T-helper 1 cell (primary cell): ENCODE data around the gene SH3GL1.
A peak's percentile ranks its signal among the peaks of the same experiment; 100 is the strongest.

Source experiments
- DNase-seq, 5 donors: peaks; one replicate each; pipeline ENCODE4 v3.0.0-alpha.2; 2012 to 2020

SH3GL1 gene

DNA sequence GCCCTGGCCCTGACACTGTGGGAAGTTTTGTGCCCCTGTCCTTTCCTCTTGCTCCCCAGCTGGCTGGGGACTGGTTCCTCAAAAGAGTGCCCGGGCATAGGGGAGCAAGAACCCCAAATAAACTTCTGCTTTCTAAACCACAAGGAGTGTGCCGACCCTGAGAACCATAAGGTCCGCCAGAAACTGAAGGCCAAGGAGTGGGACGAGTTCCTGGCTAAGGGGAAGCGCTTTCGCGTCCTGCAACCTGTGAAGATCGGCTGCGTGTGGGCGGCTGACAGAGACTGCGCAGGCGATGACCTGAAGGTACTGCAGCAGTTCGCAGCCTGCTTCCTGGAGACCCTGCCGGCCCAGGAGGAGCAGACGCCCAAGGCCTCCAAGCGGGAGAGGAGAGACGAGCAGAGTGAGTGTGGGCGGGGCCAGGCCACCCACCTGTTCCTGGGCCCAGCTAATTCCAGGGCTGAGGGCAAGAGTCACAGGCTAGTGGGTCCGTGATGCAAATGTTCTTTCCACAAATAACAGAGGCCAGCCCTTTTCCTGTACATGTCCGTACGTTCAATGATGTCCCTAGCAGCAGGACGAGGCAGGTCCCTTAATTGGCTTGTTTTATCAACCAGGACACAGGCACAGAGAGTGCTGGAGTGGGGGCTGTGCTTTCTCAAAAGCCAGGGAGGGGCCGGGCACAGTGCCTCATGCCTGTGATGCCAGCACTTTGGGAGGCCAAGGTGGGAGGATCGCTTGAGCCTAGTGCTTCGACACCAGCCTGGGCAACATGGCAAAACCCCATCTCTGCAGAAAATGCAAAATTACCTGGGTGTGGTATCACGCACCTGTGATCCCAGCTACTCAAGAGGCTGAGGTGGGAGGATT is 31.7 kb upstream of the SH3GL1 start:
- DNase-seq: no peak

DNA sequence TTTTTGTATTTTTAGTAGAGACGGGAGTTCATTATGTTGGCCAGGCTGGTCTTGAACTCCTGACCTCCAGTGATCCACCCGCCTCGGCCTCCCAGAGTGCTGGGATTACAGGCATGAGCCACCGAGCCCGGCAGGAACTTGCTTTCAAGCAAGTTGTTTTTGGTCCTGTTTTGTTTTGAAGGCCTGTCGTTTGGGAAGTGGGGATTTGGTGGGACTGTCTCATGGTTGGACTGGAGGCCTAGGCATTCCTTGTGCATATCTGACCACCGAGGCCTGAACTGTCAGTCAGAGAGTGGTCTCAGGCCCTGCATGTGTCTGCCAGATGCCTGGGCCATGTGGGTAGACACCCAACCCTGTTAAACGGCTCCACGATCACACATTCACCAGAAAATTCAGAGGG is 30.9 kb upstream of the SH3GL1 start:
- no peak for DNase-seq

DNA sequence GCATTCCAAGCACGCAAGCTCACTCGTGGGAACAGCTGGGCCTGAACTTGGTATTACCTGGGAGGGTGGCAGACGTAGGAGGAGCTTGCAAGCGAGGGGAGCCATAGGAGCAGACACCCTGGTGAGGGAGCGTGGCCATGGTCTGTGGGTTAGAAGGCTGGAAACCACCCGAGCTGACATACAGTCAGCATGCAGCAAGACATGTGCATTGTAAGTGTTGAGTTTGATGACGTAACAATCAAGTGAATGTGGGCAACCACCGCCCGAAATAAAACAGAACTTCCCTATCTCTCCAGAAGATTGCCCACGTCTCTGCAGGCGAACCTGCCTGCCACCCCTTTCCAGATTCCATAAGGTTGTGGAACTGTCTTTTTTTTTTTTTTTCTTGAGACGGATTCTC is 30.4 kb upstream of the SH3GL1 start:
- no peak for DNase-seq

DNA sequence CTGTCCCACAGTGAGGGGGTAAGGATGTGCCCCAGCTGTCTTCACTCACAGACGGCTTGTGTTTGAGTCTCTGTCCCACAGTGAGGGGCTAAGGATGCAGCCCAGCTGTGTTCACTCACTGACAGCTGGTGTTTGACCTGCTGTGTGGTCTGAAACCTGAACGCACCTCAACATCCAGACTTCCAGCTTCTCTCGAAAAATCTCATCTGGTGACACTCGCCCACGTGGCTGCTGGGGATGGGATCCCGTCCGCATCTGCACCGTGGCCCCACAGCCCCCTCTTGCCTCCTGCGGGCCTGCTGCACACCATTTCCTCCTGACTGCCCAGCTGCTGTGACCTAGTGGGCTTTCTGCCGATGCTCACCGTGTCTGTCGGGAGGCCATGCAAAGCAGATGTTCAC is 29.4 kb upstream of the SH3GL1 start:
- no peak for DNase-seq

DNA sequence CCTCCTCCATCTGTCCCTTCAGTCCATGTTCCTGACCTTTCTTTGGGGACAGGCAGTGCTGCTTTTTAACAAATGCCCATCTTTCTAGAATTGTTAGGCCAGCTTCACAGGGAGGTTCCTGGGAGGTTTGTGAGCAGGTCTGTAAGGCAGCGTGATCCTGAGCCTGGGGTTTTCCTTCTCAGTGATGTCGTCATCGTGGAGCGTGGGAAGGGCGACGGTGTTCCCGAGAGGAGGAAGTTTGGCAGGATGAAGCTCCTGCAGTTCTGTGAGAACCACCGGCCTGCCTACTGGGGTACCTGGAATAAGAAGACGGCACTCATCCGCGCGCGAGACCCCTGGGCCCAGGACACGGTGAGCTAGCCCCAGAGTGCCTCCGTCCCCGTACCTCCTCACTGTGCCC is 28.9 kb upstream of the SH3GL1 start:
- no peak for DNase-seq

DNA sequence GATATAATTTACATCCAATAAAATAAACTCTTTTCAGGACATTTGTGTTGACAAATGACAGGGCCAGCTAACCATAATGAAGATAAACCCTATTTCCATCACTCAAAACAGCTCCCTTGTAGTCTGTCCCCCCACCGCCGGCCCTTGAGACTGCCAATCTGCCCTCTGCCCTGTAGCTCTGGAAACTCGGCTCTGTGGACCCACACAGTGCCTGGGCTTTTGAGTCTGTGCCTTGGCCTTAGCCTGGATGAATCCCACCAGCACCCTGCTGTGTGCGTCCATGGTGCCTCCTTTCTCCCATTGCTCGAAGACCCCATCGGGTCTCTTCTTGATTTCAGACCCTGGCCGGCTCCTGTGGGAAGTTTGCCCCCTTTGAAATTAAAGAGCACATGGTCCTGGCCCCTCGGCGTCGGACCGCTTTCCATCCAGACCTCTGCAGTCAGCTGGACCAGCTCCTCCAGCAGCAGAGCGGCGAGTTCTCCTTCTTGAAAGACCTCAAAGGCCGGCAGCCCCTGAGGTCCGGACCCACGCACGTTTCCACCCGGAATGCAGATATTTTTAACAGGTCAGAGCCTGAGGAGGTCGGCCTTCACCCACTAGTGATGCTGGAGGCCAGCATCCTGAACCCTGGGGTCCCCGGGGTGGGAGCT is 28.1 kb upstream of the SH3GL1 start:
- DNase-seq: no peak

DNA sequence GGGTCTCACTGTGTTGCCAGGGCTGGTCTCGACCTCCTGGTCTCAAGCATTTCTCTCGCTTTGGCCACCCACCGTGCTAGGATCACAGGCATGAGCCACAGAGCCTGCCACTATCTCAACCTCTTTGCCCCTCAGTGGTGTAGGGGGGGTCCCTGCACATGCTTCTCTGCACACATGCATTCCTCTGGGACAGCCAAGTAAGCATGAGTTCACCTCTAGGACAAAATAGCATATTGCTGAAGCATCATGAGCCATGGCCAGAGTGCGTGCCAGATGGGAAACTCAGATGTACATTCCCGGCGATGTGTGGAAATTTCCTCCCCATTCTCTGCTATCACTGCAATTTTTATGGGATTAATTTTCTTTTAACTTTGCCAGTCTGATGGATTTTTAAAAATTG is 25.2 kb upstream of the SH3GL1 start:
- DNase-seq: no peak

DNA sequence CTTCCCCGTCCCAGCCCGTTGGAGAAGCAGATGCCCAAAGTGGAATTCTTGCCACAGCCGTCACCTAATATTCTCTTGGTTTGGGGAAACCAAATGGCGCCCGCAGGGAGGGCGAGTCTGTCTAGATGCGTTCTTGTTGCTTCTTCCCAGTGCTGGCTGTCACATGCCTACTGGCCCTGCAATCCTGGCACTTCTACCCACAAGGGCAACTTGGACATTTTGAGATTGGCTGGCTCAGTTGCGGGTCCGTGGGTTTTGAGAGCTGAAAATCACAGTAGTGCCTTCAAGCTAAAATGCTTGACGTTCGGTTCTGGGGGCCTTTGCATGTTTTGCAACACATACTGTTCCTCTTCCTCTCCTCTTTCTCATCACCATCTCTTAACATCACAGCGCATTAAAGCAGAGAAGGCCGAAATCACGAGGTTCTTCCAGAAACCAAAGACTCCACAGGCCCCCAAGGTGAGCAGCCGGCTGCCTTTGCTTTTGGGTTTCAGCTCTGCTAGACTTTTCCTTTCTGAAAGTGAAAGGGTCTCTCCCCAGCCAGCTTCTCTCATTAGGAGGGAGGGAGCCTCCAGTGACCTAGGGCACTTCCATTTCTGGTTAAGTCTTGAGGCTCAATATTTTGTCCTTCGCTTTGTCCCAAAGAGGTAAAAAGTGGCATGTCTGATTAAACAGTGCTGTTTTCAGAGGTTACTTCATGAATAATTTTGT is 23.2 kb upstream of the SH3GL1 start:
- no peak for DNase-seq

DNA sequence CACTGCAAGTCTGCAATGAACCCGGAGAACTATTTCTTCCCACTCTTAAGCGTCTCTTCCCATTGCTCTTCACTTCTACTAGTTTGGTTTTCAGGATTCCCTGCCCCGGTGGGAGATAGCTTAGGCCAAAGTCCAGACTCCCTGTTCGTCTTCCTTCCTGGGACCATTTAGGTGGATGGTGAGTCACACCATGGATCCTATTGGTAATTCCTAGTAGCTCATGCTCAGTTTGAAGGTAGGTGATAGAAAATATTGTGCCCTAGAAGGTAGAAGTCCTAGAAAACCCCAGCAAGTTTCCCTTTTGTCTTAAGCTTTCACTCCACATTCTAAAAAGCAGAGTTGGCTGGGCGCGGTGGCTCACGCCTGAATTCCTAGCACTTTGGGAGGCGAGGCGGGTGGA is 15.9 kb upstream of the SH3GL1 start:
- no peak for DNase-seq

DNA sequence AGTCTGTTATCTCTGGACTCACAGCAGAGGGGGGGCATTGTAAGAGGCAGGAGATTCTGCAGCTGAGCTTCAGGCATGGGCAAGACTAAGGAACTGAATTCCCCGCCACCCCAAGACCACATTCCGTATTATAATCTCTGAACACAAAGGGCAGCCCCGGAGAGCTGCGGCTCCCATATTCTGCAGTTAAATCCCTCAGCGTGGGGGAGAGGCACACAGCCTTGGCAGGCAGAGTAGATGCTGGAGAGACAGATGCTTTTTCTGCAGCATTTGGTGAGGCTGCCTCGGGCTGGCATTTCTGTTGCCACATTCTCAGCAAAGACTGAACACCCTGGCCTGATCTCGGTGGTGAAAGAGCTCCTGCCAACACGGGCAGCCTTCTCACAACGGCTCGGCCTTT is 15.0 kb upstream of the SH3GL1 start:
- DNase-seq: no peak

DNA sequence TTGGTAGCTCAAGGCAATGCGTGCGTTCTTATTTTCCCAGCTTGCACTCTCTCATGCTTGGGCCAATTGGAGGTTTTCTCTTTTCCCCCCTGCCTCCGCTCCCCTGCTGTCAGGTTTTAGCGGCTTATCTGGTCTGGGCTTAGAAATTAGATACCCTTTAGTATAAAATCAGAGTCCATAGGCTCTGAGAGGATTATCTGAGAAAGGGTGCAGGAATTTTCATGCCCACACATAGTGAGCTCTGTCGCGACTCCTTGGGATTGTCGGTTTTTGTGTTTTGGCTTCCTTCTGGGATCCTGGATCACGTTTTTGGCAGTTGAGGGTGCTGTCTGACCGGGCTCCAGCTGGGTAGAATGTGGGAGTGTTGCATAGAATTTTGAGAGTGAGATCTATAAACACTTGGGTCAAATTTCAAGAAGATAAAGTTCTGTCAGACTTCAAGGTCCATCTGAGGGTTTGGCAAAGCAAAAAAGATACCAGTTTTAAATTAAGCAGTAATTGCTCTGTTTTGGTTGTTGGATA is 14.5 kb upstream of the SH3GL1 start:
- no peak for DNase-seq

DNA sequence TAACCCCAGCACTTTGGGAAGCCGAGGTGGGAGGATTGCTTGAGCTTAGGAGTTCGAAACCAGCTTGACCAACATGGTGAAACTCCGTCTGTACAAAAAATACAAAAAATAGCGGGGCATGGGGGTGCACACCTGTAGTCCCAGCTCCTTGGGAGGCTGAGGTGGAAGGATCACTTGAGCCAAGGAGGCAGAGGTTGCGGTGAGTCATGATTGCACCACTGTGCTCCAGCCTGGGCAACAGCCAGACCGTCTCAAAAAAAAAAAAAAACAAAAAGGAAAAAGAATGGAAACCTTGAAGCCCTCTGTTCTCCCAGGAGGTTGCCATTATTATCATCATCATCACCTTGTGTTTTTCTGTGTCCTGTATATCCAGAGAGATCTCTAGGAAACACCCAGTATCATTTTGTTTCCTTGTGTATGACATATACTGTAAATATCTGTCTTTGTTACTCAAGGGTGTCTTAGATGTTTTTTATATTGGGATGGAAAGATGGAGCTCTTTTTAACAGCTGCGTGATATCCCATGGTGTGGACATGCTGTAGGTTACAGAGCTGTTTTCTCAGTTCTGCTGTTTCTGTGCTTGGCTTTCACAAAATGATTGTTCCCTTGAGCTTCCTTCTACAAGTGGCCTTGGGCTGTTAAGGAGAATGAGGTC is 13.9 kb upstream of the SH3GL1 start:
- DNase-seq: no peak

DNA sequence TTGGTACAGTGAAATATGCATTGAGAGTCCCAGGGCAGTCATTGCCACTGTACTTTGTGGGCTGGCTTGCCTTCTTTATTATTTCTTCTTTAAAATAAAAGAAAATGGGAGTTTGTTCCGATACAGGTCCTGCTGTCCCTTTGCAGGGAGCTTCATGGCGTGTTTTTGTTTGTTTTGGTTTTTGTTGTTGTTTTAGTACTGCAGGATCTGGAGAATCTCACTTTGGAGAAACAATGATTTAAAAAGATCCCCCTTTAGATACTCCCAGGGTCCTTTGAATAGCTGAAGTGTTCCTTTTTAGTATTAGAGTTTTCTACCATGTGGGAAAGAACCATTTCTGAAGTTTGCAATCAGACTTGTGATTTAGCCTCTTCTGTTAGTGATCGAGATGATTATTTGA is 13.2 kb upstream of the SH3GL1 start:
- no peak for DNase-seq

DNA sequence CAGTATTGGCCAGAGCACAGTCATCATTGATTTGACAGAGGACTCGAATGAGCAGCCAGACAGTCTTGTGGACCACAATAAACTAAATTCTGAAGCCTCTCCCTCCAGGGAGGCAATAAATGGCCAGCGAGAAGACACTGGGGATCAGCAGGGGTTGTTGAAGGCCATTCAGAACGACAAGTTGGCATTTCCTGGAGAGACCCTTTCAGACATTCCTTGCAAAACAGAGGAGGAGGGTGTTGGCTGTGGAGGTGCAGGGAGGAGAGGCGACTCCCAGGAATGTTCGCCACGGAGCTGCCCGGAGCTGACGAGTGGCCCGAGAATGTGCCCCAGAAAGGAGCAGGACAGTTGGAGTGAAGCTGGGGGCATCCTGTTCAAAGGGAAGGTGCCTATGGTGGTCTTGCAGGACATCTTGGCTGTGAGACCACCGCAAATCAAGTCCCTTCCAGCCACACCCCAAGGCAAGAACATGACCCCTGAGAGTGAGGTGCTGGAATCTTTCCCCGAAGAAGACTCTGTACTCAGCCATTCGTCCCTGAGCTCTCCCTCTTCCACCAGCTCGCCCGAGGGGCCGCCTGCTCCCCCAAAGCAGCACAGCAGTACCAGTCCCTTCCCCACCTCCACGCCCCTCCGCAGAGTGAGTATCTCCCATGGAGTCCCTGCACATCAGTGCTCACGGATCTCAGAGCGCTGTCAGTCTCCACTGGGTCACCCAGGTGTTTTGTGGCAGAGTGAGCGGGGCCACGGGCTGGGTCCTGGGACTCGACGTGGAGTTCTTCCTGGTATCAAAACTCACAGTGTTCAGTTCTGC is 9.0 kb upstream of the SH3GL1 start:
- no peak for DNase-seq

DNA sequence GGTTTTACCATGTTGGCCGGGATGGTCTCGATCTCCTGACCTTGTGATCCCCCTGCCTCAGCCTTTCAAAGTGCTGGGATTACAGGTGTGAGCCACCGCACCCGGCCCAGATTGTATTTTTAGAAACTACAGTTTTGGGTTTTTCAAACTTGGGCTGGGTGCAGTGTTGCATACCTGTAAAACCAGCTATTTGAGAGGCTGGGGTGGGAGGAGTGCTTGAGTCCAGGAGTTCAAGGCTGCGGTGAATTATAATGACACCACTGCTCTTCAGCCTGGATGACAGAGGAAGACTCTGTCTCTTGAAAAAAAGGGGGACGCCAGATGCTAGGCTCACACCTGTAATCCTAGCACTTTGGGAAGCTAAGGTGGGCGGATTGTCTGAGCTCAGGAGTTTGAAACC is 6.3 kb upstream of the SH3GL1 start:
- DNase-seq: no peak

DNA sequence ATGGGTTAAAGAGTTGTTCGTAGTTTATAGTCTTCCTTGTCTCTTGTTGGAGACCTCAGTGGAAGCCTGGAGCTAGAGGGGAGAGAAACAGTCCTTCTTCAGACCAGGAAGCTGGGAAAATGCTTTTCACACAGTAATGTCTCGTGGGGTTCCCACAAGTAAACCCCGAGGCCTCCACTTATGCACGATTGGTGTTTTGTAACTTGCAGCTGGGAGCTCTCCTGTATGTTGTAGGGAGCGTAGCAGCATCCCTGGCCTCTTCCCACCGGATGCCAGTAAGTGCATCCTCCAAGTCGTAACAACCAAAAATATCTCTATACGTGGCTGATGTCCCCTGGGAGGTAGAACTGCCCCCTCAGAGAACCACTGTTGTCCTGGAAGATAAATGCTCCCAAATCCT is 5.6 kb upstream of the SH3GL1 start:
- DNase-seq: no peak

DNA sequence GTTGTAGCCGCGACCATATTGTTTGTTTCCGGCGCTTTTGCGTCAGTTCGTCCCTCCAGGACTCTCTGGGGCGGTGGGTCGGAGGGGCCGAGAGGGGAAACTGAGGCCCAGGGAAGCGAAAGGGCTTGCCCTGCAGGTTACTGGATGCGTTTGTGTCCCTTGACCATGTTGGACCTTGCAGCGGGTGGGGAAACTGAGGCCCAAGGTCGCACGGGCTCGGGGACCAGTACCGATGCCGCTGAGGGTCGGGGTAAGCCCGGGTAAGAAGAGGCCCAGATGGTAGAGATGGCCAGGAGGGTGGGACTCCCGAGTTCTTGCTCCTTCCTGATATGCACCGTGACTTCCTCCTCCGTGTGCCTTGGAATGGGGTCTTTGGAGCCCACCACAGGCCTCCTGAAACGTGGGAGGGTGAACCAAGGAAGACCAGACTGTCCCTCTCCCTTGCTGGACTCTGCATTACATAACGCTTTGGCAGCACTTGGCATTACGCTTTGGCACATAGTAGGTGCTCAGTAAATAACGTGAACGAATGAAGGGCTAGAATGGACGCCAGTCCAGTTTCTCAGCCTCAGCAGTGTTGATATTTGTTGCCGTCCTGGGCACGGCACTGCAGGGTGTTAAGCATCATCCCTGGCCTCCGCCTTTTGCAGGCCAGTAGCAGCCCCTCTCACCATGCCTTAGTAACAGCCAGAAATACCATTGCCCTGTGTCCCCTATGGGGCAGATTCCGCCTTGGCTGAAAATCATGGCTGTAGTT is 2.8 kb upstream of the SH3GL1 start:
- DNase-seq: no peak

DNA sequence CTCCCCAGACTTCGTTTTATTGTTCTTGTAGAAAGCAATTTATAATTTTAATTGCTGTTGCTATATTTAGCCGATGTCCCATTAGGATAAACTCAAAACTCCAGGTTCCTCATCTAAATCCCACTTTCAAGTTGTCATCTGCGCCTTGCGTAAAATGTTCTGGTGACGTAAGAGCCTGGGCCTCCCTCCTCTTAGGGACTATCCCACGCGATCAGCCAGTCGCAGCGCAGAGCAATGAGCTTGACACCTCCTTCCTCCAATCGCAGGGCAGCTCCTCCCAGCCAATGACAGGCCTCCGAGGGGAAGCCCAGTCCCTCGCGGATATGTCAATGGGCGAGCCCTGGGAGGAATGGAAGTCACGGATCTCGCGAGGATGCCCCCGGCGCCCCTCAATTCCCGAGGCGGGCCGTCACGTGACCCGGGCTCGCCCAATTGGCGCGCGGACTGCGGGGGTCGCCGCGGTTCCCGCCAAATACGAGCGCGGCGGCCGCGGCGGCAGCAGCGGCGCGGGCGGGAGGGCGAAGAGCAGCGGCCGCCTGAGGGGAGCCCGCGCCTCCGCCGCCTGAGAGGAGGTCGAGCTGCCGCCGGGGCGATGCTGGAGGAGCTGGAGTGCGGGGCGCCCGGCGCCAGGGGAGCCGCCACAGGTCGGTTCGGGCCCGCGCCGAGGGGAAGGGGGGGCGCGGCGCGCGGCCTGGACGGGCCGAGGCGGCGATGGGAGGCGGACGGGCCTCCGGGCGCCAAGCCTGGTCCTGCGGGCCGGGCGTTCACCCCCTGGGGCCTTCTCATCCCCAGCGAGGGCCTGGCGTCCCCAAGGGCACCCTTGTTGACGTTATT is 2.0 kb upstream of the SH3GL1 start, which contains the start of gene CHAF1A:
Gene CHAF1A, plus strand, starts transcription at position 470 of the 834 bp plus-strand sequence. Its CDS starts 123 bp downstream, at position 593.
- DNase-seq: peak; percentile 99 to 100 (median 99)

DNA sequence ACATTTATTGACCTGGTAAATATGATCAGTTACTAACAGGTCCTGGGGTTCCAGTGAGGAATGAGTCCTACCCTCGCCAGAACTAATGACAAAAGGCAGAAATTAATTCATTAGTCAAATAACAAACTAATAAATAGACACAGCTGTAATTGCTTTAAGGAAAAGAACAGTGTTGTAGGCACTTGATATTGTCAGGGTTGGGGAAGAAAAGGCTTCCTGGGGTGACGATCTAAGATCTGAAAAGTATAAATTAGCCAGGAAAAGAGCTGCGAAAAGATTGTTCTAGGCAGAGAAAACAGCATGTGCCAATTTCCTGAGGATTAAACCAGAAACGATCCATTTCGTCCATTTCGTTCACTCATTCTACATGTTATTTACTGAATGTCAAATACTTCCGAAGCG is 1.4 kb upstream of the SH3GL1 start:
- no peak for DNase-seq

DNA sequence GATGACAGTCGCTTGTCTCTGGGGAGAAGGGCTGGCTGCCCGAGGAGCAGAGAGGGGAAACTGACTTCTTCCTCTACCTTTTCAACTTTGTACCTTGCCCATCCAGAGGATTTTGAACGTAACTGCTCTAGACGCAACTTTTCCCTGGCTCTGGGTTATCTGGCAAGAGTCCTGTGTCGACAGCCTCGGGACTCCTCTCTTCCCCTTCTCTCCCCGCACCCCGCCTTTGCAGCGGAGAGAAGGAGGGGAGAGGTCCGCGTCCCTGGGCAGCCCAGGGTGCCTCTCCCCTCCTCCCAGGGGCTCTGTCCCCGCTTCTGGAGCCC is 574 bp downstream of the SH3GL1 start:
- DNase-seq: peak in 1 of 5 donors; percentile 46
